ENCODE data around the gene NPIPB2. TPM values are rescaled to one million over a fixed set of nuclear protein-coding genes. Genes with fewer than 3 reads are reported as not detected.

Gene NPIPB2
- total RNA-seq, 4 donors from 2014 or later, result 4.7 to 48.8 (median 16.7) TPM

- Histone ChIP-seq H3K4me1 (no peaks in the 10 kb centered on the region), H3K9me3 (no peaks in the 10 kb centered on the region), H3K27ac (no peak overlapping the region), H3K4me3 (no peak overlapping the region), H3K27me3 (no peaks in the 10 kb centered on the region), H3K36me3 (peaks cover 0 to 98% (median 0%) of the 10 kb centered on the region in 3 donors)
- no peak for TF ChIP-seq POLR2A (IDR thresholded peaks at IDR 0.05)
- peak in 1 of 6 experiments; percentile 3 for TF ChIP-seq CTCF (IDR thresholded peaks at IDR 0.05)
- no peak for DNase-seq
Measured at GRCh38 chr16:11880007-11880406, 61.8 kb downstream of the NPIPB2 start.

GRCh38 chr16:11877374-11877773 is 64.5 kb downstream of the NPIPB2 start:
- TF ChIP-seq CTCF (IDR thresholded peaks at IDR 0.05) (no peak), POLR2A (IDR thresholded peaks at IDR 0.05) (no peak)
- Histone ChIP-seq H3K9me3 (no peaks in the 10 kb centered on the region), H3K27me3 (no peaks in the 10 kb centered on the region), H3K4me1 (no peaks in the 10 kb centered on the region), H3K36me3 (peaks cover 0 to 94% (median 0%) of the 10 kb centered on the region in 3 donors), H3K4me3 (no peak overlapping the region), H3K27ac (no peak overlapping the region)
- DNase-seq, result no peak

Small RNA genes within 50 kb of the gene (small RNA-seq; reads per million reads assigned to genes)
- gene AC007216.5, result 0 reads per million in 2 donors
- 0 reads per million in 2 donors for gene COX6CP1
- 0 reads per million in 2 donors for gene UBL5P4

Other genes starting within 250 kb of the NPIPB2 start
- gene TXNDC11, start 199.2 kb downstream of the NPIPB2 start, total RNA-seq, result 10 to 100 TPM; 69.3 to 89.4 (median 76.9) TPM
- 100 to 1,000 TPM in 1 of 4 donors, 10 to 100 TPM in 3; 54.9 to 122 (median 72.5) TPM for gene ZC3H7A, start 144.8 kb downstream of the NPIPB2 start, total RNA-seq
- 10 to 100 TPM; 45.2 to 83.2 (median 54.3) TPM for gene RSL1D1, start 90.5 kb downstream of the NPIPB2 start, total RNA-seq
- 10 to 100 TPM; 29.1 to 60.2 (median 36.0) TPM for gene GSPT1, start 26.1 kb downstream of the NPIPB2 start, total RNA-seq
- gene TNFRSF17, start 23.2 kb upstream of the NPIPB2 start, total RNA-seq, result not detected
- 100 to 1,000 TPM in 1 of 4 donors, 10 to 100 TPM in 3; 12.0 to 106 (median 26.9) TPM for gene SNX29, start 34.7 kb upstream of the NPIPB2 start, total RNA-seq

Measured in Peyer's patch (tissue), 4 donors.